SK-N-SH (cell line): ENCODE measurements around the gene EVA1A. TPM values are rescaled to one million over a fixed set of nuclear protein-coding genes. Genes with fewer than 3 reads are reported as not detected.
A peak's percentile ranks its signal among the peaks of the same experiment; 100 is the strongest.

ENCODE experiments used
- CTCF ChIA-PET: fragments of 300-600, 350-600 bp; formaldehyde crosslinking; extraction: SDS; loops from one replicate; lab custom pipeline; 2021; lab: Yijun Ruan, JAX
- POLR2A ChIA-PET: fragments of 350-600 bp; sonication (Branson Sonifier 250); formaldehyde crosslinking; extraction: SDS; loops from one replicate; lab custom pipeline; 2020; ENCODE audit warnings: antibody characterized with exemption, inconsistent platforms; lab: Yijun Ruan, JAX
- DNase-seq: peaks from one replicate; pipeline ENCODE4 v3.0.0; 2012
- H2AFZ ChIP-seq: fragments of 200-600 bp; sonication (generic); 2 replicates; pipeline ENCODE4 v1.8.1; 2016; ENCODE audit warnings: antibody characterized with exemption, mild to moderate bottlenecking, low read depth
- H3F3A ChIP-seq: fragments of 200-600 bp; sonication (generic); replicated peaks from 2 replicates; pipeline ENCODE3; 2016; ENCODE audit warnings: antibody characterized with exemption, mild to moderate bottlenecking; ENCODE audit not compliant: insufficient read depth
- H3K27ac ChIP-seq, 2 experiments: fragments of 200-500 bp in 1 of 2; fragments of 200-600 bp in 1 of 2; sonication (Bioruptor generic) in 1 of 2; sonication (generic), shearing (Covaris generic) in 1 of 2; 2 replicates each; pipeline versions ENCODE4 v1.5.1 to v1.6.1; 2014 to 2016; ENCODE audit warnings: low read depth in 2 of 2, inconsistent platforms in 1 of 2, low read length in 1 of 2, mild to moderate bottlenecking in 1 of 2, mixed read lengths in 1 of 2
- H3K27me3 ChIP-seq: fragments of 200-600 bp; sonication (generic), shearing (Covaris generic); 2 replicates; pipeline ENCODE4 v1.6.1; 2016; ENCODE audit warnings: mixed run types; ENCODE audit not compliant: insufficient read depth
- H3K36me3 ChIP-seq, 2 experiments: fragments of 200-500 bp in 1 of 2; fragments of 200-600 bp in 1 of 2; sonication (Bioruptor generic) in 1 of 2; sonication (generic) in 1 of 2; replicated peaks in 1 of 2; 2 replicates each; pipeline versions ENCODE3 to v1.5.1; 2014 to 2016; ENCODE audit warnings: low read length in 1 of 2, mild to moderate bottlenecking in 1 of 2; ENCODE audit not compliant: insufficient read depth in 2 of 2, control insufficient read depth in 1 of 2
- H3K4me1 ChIP-seq, 2 experiments: fragments of 200-500 bp in 1 of 2; fragments of 200-600 bp in 1 of 2; sonication (Bioruptor generic) in 1 of 2; sonication (generic), shearing (Covaris generic) in 1 of 2; 2 replicates each; pipeline versions ENCODE4 v1.5.1 to v1.6.1; 2014 to 2016; ENCODE audit warnings: low read depth in 1 of 2, low read length in 1 of 2, mixed run types in 1 of 2; ENCODE audit not compliant: insufficient read depth in 2 of 2, control insufficient read depth in 1 of 2
- H3K4me2 ChIP-seq: fragments of 200-600 bp; sonication (generic), shearing (Covaris generic); 2 replicates; pipeline ENCODE4 v1.6.1; 2017; ENCODE audit warnings: mixed run types
- H3K4me3 ChIP-seq, 2 experiments: fragments of 200-500 bp in 1 of 2; fragments of 200-600 bp in 1 of 2; sonication (Bioruptor generic) in 1 of 2; sonication (generic), shearing (Covaris generic) in 1 of 2; 2 replicates each; pipeline versions ENCODE4 v1.5.1 to v1.8.1; 2014 to 2016; ENCODE audit warnings: low read depth in 2 of 2, inconsistent platforms in 1 of 2, low read length in 1 of 2, mild to moderate bottlenecking in 1 of 2, mixed read lengths in 1 of 2, moderate library complexity in 1 of 2
- H3K79me2 ChIP-seq: fragments of 200-600 bp; sonication (generic); 2 replicates; pipeline ENCODE4 v1.8.1; 2017; ENCODE audit warnings: mild to moderate bottlenecking; ENCODE audit not compliant: insufficient read depth
- H3K9ac ChIP-seq: fragments of 200-600 bp; sonication (generic); 2 replicates; pipeline ENCODE4 v1.6.1; 2017; ENCODE audit warnings: mixed run types
- H3K9me2 ChIP-seq: fragments of 200-600 bp; sonication (generic); 2 replicates; pipeline ENCODE4 v1.6.1; 2017; ENCODE audit warnings: mixed run types
- H3K9me3 ChIP-seq: fragments of 200-600 bp; sonication (generic); 2 replicates; pipeline ENCODE4 v1.6.1; 2017; ENCODE audit warnings: mixed run types, mild to moderate bottlenecking, moderate library complexity
- H4K20me1 ChIP-seq: fragments of 200-600 bp; sonication (generic); 2 replicates; pipeline ENCODE4 v1.6.1; 2017; ENCODE audit warnings: mild to moderate bottlenecking, mixed run types; ENCODE audit not compliant: insufficient read depth
- FOSL2 ChIP-seq: IDR thresholded peaks from 2 replicates; pipeline ENCODE4 v1.4.0; 2012; ENCODE audit warnings: low read depth, mild to moderate bottlenecking, moderate library complexity, borderline replicate concordance
- GATA2 ChIP-seq: sonication (generic); formaldehyde crosslinking; IDR thresholded peaks from 2 replicates; pipeline ENCODE4 v1.5.0; 2020; ENCODE audit warnings: mild to moderate bottlenecking, missing genetic modification reagents
- JUND ChIP-seq: IDR thresholded peaks from 2 replicates; pipeline ENCODE4 v1.4.0; 2012
- NFIC ChIP-seq: IDR thresholded peaks from 2 replicates; pipeline ENCODE4 v1.4.0; 2012; ENCODE audit warnings: borderline replicate concordance
- TCF12 ChIP-seq: IDR thresholded peaks from 2 replicates; pipeline ENCODE4 v1.4.0; 2012
- YY1 ChIP-seq: IDR thresholded peaks from 2 replicates; pipeline ENCODE4 v1.4.0; 2012; ENCODE audit warnings: low read depth, mild to moderate bottlenecking
- WGBS: methylation state at CpG from one replicate; pipeline ENCODE4 v1.1.6; 2017; ENCODE audit warnings: low lambda C conversion rate; 5-methylcytosine and 5-hydroxymethylcytosine counted together
- polyA plus RNA-seq, 3 experiments: library from polyadenylated mRNA; depleted of rRNA; stranded (reverse); fragments of >200 nt; gene quantifications; 2 replicates each; pipeline ENCODE4 v1.2.3, GENCODE V29; 2012
- TF ChIP-seq, protein P1 (sequence below): fragments of 200-600 bp; sonication (generic); IDR thresholded peaks from 2 replicates; pipeline ENCODE4 v1.6.1; 2017; ENCODE audit warnings: antibody characterized with exemption, mild to moderate bottlenecking, moderate library complexity
- TF ChIP-seq, protein P2 (sequence below): fragments of 150-350 bp; IDR thresholded peaks from 2 replicates; pipeline ENCODE4 v1.6.1; 2016; ENCODE audit warnings: mild to moderate bottlenecking, low read depth, low read length
- TF ChIP-seq, protein P3 (sequence below): fragments of 150-350 bp; IDR thresholded peaks from 2 replicates; pipeline ENCODE4 v1.6.1; 2017; ENCODE audit warnings: antibody characterized with exemption, low read length, low read depth, borderline replicate concordance
- TF ChIP-seq, protein P4 (sequence below): IDR thresholded peaks from 2 replicates; pipeline ENCODE4 v1.4.0; 2012; ENCODE audit warnings: low read depth
- TF ChIP-seq, protein P5 (sequence below): IDR thresholded peaks from 2 replicates; pipeline ENCODE4; 2012

Gene EVA1A
- polyA plus RNA-seq, 1 of the 3 experiments (the other 2 are of a cell fraction), result 93.0 TPM

DNA sequence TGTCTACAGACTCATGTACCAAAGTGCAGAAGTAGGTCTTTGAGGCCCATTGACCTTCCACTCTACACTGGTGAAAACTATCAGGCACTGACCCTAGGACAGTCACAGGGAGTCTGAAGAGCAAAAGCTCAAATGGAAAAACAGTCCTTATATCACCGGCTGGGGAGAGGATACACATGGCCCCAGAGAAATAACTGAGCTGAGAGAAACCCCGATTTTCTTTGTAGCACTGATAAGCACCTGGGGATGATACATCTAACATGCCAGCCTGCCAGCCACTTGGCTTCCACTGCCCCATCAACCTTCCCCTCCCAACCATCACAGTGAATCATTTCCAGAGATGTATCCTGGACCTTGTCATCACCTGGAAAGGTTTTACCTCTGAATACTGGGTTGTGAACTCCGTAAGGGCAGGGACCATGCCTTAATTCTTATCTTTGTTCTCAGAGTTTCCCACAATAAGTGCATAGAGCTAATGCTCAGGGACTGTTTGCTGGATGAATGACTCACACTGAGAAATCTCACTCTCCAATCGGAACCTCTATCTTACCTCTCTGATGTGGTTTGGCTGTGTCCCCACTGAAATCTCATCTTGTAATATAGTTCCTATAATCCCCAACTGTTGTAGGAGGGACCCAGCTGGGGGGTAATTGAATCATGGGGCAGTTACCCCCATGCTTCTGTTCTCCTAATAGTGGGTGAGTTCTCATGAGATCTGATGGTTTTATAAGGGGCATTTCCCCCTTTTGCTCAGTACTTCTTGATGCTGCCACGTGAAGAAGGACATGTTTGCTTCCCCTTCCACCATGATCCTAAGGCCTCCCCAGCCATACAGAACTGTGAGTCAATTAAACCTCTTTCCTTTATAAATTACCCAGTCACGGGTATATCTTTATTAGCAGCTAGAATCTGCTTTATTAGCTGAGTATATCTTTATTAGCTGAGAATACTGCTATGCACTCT is 37.1 kb downstream of the EVA1A start (continued):
- TF ChIP-seq, protein P1, sequence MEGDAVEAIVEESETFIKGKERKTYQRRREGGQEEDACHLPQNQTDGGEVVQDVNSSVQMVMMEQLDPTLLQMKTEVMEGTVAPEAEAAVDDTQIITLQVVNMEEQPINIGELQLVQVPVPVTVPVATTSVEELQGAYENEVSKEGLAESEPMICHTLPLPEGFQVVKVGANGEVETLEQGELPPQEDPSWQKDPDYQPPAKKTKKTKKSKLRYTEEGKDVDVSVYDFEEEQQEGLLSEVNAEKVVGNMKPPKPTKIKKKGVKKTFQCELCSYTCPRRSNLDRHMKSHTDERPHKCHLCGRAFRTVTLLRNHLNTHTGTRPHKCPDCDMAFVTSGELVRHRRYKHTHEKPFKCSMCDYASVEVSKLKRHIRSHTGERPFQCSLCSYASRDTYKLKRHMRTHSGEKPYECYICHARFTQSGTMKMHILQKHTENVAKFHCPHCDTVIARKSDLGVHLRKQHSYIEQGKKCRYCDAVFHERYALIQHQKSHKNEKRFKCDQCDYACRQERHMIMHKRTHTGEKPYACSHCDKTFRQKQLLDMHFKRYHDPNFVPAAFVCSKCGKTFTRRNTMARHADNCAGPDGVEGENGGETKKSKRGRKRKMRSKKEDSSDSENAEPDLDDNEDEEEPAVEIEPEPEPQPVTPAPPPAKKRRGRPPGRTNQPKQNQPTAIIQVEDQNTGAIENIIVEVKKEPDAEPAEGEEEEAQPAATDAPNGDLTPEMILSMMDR, result no peak
- TF ChIP-seq, all 33 proteins: peak for 9

DNA sequence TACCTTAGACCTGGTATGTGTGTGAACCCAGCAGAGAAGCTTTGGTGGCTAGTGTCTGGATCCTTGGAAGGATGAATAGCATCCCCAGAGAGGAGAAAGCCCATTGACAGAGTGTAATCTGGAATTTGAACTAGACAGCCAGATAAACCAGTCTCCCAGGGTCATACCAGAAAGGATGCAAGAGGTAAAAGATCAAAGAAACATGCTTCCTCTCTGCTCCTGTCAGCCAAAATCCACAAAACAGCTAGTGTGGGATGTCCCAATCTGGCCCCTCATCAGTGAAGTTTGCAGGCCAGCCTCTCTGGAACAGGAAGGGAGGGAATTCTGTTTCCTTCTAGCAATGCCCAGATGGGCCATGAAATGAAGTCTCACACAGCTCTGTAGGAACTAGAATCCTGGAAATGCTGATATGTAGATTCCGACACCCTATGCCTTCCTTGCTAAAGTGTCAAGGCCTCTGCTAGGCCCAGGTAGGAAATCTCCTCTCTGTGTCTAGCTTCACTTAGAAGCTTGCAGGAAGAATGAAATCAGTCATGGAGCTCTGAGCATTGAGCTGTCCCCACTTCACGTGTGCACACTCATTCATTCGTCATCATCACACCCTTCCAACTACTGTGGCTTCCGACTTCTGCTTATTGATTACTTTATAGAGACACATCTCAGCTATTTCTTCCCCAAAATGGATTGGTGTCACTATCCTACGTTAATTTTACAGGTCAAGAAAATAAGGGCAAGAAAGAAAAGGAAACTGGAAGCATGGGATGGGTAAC is 38.0 kb downstream of the EVA1A start:
- no peak overlapping the region for H3K4me2 ChIP-seq
- no peak for TF ChIP-seq FOSL2
- TF ChIP-seq GATA2 (CRISPR knock-in tag), result no peak
- peaks cover 49 to 66% of the 10 kb centered on the region in 2 experiments for H3K36me3 ChIP-seq
- H3K27ac ChIP-seq, result peak overlapping the region in 1 of 2 experiments; percentile 59; a peak in 2 of 4 replicates
- no peaks in the 10 kb centered on the region for H3K27me3 ChIP-seq
- H3K79me2 ChIP-seq, result peaks cover 98% of the 10 kb centered on the region
- H4K20me1 ChIP-seq, result peaks cover 94% of the 10 kb centered on the region
- POLR2A ChIA-PET, result no interaction called here
- no peak overlapping the region for H3K9ac ChIP-seq
- H2AFZ ChIP-seq, result no peak overlapping the region
- DNase-seq, result no peak
- CTCF ChIA-PET, result interaction anchor here (0.7 to 2.4 kb wide), 4 partner anchors 10 to 105 kb away, joined by 3 to 7 read pairs (median 4); no protein-coding TSS in a partner anchor
- WGBS, result 77% methylated on average over 5 of the region's 5 CpGs
- peaks cover 0 to 14% of the 10 kb centered on the region in 2 experiments; a peak in 2 of 4 replicates for H3K4me1 ChIP-seq
- no peaks in the 10 kb centered on the region for H3K9me2 ChIP-seq
- H3K9me3 ChIP-seq, result no peaks in the 10 kb centered on the region
- H3K4me3 ChIP-seq, result no peak overlapping the region
- H3F3A ChIP-seq, result peaks cover 23% of the 10 kb centered on the region

DNA sequence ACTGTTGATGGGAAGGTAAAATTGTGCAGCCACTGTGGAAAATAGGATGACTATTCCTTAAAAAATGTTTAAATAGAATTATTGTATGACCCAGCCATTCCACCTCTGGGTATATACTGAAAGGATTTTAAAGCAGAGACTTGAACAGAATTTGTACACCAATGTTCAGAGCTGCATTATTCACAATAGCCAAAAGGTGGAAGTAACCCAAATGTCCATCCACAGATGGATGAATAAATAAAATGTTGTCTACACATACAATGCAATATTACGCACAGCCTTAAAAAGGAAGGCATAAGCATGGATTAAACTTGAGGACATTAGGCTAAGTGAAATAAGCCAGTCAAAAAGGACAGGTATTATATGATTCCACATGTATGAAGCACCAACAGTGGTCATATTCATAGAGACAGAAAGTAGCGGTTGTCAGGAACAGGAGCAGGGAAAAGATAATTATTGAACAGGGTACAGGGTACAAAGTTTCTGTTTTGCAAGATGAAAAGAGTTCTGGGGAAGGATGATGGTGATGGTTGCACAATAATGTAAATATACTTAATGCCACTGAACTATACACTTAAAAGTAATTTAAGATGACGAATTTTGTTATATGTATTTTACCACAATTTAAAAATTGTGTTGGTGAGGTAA is 39.4 kb downstream of the EVA1A start:
- Histone ChIP-seq H3F3A (peaks cover 19% of the 10 kb centered on the region), H3K9ac (no peak overlapping the region), H2AFZ (no peak overlapping the region), H3K4me1 (peaks cover 0 to 13% of the 10 kb centered on the region in 2 experiments; a peak in 2 of 4 replicates), H3K36me3 (peaks cover 61 to 79% of the 10 kb centered on the region in 2 experiments), H3K4me2 (no peak overlapping the region), H3K79me2 (peaks cover 98% of the 10 kb centered on the region)
- 90% methylated on average over 3 of the region's 3 CpGs for WGBS
- TF ChIP-seq, protein P2, sequence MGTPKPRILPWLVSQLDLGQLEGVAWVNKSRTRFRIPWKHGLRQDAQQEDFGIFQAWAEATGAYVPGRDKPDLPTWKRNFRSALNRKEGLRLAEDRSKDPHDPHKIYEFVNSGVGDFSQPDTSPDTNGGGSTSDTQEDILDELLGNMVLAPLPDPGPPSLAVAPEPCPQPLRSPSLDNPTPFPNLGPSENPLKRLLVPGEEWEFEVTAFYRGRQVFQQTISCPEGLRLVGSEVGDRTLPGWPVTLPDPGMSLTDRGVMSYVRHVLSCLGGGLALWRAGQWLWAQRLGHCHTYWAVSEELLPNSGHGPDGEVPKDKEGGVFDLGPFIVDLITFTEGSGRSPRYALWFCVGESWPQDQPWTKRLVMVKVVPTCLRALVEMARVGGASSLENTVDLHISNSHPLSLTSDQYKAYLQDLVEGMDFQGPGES, result no peak
- TF ChIP-seq, protein P3, sequence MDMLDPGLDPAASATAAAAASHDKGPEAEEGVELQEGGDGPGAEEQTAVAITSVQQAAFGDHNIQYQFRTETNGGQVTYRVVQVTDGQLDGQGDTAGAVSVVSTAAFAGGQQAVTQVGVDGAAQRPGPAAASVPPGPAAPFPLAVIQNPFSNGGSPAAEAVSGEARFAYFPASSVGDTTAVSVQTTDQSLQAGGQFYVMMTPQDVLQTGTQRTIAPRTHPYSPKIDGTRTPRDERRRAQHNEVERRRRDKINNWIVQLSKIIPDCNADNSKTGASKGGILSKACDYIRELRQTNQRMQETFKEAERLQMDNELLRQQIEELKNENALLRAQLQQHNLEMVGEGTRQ, result no peak
- TF ChIP-seq JUND (no peak), YY1 (no peak), TCF12 (no peak), NFIC (no peak), GATA2 (CRISPR knock-in tag) (no peak)
- TF ChIP-seq, protein P4, sequence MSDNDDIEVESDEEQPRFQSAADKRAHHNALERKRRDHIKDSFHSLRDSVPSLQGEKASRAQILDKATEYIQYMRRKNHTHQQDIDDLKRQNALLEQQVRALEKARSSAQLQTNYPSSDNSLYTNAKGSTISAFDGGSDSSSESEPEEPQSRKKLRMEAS, result no peak
- TF ChIP-seq, protein P1, result no peak
- TF ChIP-seq, protein P5, sequence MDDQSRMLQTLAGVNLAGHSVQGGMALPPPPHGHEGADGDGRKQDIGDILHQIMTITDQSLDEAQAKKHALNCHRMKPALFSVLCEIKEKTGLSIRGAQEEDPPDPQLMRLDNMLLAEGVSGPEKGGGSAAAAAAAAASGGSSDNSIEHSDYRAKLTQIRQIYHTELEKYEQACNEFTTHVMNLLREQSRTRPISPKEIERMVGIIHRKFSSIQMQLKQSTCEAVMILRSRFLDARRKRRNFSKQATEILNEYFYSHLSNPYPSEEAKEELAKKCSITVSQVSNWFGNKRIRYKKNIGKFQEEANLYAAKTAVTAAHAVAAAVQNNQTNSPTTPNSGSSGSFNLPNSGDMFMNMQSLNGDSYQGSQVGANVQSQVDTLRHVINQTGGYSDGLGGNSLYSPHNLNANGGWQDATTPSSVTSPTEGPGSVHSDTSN, result no peak
- TF ChIP-seq, all 33 proteins: peak for 0
- H3K9me2 ChIP-seq, result no peaks in the 10 kb centered on the region
- no peaks in the 10 kb centered on the region for H3K9me3 ChIP-seq
- ChIA-PET CTCF (interaction anchor here (1.3 kb wide), 1 partner anchor 39 kb away, joined by 4 read pairs; the partner anchor contains the start of gene EVA1A), POLR2A (no interaction called here)
- H3K4me3 ChIP-seq, result no peak overlapping the region
- DNase-seq, result no peak
- H3K27me3 ChIP-seq, result no peaks in the 10 kb centered on the region
- peaks cover 91% of the 10 kb centered on the region for H4K20me1 ChIP-seq
- no peak overlapping the region for H3K27ac ChIP-seq
